ENCODE data around the gene MYH16.
"Not testable (repeated sequence)": the region's sequence is repeated elsewhere in the genome, so short reads cannot be mapped to it uniquely, and the experiment has no call there.

MYH16 gene

DNA sequence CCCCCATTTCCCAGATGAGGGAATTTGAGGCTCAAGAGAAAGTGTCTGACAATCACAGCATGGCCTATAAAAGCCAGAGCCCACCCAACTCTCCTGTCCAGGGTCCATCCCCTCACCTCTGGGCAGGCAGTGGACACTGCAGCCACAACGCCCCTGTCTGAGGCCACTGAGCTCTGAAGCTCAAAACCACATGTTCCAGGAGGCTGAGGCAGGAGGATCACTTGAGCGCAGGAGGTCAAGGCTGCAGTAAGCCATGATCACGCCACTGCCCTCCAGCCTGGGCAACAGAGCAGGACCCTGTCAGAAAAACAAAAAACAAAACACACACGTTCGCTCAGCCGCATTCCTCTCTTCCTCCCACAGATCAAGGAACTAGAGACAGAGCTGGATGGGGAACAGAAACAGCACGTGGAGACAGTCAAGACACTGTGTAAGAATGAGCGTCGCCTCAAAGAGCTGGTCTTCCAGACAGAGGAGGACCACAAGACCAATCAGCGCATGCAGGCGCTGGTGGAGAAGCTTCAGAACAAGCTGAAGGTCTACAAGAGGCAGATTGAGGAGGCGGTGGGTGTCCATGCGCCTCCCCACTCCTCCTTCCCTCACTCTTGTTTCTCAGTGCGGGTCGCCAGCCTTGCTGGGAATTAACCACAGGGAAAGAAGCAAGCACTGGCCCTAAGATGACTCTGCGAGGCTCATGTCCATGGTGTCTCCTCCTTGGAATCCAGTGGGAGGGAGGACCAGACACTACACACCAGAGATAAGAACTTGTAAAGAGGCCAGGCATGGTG lies 33.0 kb downstream of the MYH16 start:
- DNase-seq (ENCODE audit: low read depth): no peak

DNA sequence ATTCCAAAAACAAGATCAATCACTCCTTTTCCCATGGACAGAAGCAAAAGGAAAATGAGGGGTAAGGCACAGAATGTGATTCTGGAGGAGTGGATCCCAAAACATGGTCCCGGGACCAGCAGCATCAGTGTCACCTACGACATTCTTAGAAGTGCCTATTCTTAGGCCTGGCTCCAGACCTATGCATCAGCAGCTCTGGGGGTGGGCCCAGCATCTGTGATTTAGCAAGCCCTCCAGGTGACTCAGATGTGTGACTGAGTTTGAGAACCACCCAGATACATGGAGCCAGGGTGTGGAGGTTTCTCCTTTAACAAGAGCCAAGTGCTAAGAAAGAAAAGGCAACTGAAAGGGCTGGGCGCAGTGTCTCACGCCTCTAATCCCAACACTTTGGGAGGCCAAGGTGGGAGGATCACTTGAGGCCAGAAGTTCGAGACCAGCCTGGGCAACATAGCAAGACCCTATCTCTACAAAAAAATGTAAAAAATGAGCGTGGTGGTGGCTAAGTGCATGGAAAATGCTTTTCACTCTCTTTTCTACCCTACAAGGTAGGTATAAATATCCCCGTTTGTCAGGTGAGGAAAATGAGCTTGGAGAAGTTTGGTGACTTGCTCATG lies 35.9 kb downstream of the MYH16 start:
- DNase-seq (ENCODE audit: low read depth): peak; percentile 40

DNA sequence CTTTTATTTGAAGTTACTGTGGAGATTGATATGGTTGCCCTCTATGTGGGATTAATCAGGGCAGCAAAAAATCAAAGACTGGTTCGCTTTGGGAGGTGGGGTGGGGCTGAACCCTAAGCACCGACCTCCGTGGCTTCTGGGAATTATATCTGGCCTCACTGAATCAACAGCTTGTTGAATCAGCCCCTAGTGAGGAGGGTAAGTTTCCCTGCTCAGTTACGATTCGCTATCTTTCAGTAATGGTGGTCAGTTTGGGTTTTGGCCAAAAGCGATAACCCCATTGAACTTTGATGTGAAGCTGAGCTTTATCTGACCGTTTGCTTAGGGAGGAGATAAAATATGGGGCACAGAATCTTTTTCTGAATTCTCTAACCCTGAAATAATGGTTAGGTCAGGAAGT lies 36.5 kb downstream of the MYH16 start:
- no peak for DNase-seq (ENCODE audit: low read depth)

DNA sequence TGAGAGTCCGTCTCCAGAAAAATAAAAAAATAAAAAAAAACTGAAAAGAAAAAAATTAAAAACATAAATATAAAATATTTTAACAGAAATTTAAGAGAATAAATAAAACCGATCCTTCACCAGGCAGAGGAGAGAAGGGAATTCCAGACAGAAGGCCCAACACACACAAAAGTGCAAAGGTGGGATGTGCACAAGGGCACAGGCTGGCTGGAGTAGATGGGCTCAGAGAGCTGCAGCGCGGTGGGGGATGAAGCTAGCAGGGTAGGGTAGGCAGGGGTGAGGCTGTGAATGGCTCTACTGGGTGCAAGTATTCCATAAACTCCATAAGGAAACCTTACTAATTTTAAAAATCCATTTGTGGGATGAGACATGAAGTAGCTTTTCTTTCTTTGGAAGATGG lies 37.4 kb downstream of the MYH16 start:
- DNase-seq (ENCODE audit: low read depth): no peak

DNA sequence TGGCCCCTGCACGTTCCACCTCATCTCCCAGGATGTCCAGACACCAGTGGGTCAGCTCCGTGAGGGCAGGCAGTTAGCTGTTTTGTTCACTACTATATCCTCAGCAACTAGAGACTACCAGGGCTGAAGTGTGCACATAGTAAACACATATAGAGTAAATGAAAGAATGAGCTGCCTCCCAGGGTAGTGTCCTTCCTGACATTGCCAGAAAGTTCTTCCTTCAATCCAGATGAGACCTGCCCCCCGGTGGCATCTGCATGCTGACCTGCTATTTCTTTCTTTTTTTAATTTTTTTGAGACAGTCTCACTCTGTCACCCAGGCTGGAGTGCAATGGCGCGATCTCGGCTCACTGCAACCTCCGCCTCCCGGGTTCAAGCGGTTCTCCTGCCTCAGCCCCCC lies 39.1 kb downstream of the MYH16 start:
- no peak for DNase-seq (ENCODE audit: low read depth)

DNA sequence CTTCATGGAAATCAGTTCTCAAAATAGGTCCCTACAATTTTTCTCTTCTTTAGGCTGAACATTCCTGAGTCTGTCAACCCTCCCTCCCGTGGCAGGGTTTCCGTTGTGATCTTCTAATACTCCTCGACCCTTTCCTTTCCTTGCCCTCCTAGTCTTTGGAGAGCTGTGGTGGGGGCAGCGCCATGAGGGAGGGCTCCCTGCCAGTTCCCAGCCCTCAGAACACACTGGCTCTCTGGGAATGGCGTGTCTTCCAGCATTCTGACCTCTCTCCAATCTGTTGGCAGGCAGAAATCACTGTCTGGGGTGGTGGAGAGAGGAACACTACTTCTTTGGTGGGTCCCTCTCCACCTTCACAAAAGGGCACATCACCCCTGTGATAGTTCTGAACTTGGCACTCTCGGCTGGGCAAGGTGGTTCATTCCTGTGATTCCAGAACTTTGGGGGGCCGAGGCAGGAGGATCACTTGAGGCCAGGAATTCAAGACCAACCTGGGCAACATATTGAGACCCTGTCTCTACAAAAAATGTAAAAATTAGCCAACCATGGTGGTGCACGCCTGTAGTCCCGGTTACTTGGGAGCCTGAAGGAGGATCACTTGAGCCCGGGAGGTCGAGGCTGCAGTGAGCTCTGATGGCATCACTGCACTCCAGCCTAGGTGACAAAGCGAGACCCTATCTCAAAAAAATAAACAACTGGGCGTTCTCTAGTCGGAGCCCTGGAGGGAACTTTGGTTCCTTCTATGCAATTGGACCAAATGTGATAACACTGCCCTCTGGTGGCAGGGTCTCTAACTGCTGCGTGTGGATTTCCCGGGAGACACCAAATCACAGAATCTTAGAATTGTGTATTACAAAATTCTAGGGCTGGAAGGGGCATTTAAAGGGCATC lies 39.9 kb downstream of the MYH16 start:
- peak; percentile 34 for DNase-seq (ENCODE audit: low read depth)

DNA sequence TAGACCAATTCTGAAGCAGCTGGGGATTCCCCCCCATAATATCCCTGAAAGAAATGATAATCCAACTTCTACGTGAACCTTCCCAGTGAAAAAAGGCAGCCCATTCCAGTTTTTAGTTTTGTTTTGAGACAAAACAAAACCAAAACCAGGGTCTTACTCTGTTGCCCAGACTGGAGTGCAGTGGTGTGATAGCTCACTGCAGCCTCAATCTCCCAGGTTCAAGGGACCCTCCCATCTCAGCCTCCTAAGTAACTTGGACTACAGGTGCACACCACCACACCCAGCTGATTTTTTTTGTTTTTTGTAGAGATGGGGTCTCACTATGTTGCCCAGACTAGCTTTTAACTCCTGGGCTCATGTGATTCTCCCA lies 40.5 kb downstream of the MYH16 start:
- DNase-seq (ENCODE audit: low read depth): no peak

DNA sequence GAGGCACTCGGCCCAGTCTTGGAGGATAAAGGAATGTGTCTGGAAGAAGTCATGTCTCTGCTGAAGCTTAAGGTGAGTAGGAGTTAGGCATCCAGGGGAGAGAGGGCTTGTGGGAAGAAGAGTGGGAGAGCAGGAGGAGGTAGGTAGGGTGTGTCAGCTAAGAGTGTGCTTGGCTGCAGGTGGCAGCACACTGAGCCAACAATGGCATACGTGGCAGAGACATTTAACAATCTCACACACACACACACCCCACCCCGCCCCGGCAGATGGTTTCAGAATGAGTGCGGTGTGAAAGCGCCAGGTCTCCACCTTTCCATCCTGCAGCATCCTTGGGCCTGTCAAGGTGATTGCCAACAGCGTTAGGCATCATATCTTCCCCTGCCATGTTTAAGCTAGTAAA lies 41.9 kb downstream of the MYH16 start:
- no peak for DNase-seq (ENCODE audit: low read depth)

DNA sequence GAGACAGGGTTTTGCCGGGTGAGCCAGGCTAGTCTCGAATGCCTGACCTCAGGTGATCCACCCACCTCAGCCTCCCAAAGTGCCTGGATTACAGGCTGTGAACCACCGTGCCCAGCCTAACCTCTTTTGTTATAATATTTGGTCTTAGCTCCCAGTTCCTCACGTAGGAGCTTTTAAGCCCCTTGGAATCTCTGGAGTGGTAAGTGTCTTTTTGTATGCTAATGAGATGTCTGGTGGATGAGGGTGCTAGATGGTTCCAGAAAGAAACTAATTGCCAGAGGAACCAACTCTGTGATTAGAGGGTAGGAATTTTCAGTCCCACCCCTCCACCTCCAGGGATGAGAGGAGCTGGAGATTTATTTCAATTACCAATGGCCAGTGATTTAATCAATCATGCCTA lies 47.7 kb downstream of the MYH16 start:
- no peak for DNase-seq (ENCODE audit: low read depth)

DNA sequence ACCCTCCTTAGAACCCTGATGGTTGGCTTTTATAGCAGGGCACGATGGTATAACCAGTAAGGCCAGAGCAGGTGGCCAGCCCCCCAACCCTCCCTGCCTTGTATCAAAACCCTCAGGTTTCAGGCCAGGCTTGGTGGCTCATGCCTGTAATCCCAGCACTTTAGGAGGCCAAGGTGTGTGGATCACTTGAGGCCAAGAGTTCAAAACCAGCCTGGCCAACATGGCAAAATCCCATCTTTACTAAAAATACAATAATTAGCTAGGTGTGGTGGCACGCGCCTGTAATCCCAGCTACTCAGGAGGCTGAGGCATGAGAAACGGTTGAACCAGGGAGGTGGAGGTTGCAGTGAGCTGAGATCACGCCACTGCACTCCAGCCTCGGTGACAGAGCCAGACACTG lies 50.0 kb downstream of the MYH16 start:
- DNase-seq (ENCODE audit: low read depth): not testable (repeated sequence)

DNA sequence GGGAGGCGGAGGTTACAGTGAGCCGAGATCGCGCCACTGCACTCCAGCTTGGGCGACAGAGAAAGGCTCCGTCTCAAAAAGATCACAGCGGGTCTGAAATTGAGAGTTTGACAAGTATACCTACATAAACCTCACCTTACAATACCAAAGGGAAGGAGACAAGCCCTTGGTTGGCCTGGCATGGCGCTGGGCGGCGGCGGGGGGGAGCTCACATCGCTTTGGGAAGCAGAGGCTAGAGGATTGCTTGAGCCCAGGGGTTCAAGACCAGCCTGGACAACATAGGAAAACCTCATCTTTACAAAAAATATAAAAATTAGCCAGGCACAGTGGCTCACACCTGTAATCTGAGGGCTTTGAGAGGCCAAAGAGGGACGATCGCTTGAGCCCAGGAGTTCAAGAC lies 51.9 kb downstream of the MYH16 start:
- no peak for DNase-seq (ENCODE audit: low read depth)

DNA sequence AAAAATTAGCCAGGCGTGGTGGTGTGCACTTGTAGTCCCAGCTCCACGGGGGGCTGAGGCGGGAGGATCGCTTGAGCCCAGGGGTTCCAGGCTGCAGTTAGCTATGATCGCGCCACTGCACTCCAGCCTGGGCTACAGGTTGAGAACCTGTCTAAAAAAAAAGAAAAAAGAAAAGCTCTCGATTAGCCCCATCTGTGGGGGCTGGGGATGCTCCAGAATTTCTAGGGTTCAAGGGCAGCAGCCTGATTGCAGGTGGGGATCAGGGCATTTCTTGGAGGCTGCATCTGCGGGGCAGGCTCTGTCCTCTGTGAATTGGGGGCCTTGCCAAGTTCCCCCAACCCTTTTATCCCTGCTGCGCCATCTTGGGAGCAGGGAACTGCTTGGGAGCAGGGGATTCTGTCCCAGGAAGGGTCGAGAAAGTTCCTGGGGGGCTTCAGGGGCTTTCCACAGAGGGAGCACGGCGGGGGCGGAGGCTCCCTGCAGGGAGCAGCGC lies 52.4 kb downstream of the MYH16 start:
- no peak for DNase-seq (ENCODE audit: low read depth)

DNA sequence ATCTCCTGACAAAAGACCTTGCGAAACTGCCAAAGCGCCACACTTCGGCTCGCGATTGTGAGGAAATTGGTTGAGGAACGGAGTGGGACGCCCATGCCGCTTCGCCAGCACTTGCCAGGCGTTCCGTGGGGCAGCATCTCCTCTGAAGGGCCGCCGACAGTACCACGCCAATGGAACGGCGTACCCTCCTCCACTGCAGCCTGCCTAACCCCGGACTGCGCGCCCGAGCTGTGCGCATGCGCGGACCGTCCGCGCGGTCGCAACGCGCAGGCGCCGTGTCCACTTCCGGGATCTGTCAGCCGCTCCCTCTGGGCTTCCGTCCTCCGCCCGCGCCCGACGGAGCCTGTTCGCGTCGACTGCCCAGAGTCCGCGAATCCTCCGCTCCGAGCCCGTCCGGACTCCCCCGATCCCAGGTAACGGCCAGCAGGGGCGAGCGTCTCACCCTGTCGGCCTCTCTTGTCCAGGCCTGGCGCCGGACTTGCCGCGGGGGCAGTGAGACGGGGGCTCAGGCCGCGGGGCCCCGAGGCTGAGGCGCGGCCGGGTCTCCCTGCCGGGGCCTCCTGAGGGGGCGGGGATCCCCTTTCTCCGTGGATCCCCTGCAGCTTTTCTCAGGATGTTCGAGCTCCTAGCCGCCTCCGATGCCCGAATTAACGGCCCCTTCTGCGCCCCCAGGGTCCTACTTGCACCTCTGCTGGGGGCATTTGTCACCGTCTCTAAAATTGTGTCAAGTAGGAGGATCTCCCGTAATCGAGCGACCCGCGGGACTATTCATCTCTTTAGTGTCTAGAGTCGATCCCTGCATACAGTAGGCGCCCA lies 53.2 kb downstream of the MYH16 start, which contains the start of gene ARPC1A:
Gene ARPC1A (plus strand): TSS at position 307 of the 816 bp plus-strand sequence. CDS start 7,456 bp downstream, outside the sequence.
- DNase-seq (ENCODE audit: low read depth): peak; percentile 90

DNA sequence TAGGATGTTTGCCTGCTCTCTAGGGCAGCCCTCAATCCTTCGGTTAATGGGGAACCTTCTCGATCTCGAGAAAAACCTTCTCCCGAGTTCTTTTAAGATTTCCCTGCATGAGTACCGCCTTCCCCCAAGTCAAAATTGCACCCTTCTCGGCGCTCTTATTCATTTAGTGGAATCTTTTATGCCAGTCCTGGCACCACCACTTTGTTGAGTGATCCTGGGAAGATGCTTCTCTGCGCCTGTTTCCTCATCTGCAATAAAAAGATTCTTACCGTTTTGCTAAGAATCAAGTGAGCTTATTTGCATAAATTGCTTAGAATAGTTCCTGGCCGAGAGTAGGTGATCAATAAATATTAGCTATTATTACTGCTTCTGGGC lies 53.8 kb downstream of the MYH16 start:
- DNase-seq (ENCODE audit: low read depth): no peak

DNA sequence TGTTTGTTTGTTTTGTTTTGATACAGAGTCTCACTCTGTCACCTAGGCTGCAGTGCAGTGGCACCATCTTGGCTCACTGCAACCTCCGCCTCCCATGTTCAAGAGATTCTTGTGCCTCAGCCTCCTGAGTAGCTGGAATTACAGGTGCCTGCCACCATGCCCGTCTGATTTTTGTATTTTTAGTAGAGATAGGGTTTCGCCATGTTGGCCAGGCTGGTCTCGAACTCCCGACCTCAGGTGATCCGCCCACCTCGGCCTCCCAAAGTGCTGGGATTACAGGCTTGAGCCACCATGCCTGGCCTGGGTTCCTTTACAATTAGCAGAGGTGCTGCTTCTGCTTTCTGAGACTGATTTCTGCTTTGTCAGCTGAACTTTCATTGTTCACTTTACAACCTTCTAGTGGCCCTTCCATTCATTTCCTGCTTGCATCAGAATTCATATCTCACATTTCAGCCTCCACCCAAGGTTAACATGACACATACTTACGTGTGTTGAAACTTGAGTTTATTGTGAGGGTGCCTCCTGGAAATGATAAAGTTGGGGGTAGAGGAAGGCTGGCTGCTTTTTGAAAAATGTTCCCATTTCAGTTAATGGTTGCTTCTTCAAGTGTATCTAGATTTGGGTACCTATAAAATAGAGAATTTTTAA lies 57.8 kb downstream of the MYH16 start:
- DNase-seq (ENCODE audit: low read depth): peak; percentile 89

DNA sequence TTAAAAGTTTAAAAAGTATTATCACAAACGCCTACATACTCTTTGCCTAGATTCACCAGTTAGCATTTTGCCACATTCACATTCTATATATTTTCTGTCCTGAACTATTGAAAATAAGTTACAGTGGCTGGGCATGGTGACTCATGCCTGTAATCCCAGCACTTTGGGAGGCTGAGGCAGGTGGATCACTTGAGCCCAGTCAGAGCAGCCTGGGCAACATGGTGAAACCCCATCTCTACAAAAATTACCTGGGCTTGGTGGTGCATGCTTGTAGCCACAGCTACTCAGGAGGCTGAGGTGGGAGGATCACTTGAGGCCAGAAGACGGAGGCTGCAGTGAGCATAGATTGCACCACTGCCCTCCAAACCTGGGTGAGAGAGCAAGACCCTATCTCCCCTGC lies 58.4 kb downstream of the MYH16 start:
- no peak for DNase-seq (ENCODE audit: low read depth)

DNA sequence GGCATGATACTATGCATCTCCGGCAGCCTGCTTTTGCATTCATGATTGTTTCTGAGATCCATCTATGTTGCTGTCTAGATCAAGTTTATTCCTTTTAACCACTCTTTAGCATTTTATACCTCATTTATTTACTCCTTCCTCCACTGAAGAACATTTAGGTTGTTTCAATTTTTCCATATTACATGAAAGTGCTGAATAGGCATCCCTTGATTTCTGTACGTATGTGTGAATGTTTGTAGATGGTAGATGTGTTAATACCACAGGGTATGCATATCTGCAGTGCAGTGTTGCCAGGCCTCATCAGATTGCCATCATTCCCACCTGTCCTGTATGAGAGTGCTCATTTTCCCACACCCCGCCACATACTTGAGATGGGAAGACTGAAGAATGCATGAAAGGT lies 67.0 kb downstream of the MYH16 start:
- no peak for DNase-seq (ENCODE audit: low read depth)

DNA sequence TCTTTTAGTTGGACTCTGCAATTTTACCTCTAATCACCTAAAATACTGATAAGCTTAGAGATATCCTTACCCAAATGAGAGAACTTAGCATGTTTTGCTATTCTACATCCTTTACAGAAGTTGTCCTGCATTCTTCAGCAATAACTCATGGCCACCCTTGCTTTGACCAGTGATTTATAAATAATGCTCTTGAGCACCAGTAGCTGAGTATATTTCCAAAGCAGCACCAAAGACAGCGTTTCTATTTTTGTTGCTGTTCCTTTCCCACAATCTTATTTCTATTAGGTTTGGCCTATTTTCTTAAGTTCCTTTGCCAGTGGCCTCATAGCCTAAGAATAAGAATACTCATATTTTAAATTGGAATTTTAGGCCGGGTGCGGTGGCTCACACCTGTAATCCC lies 68.0 kb downstream of the MYH16 start:
- DNase-seq (ENCODE audit: low read depth): peak; percentile 42

DNA sequence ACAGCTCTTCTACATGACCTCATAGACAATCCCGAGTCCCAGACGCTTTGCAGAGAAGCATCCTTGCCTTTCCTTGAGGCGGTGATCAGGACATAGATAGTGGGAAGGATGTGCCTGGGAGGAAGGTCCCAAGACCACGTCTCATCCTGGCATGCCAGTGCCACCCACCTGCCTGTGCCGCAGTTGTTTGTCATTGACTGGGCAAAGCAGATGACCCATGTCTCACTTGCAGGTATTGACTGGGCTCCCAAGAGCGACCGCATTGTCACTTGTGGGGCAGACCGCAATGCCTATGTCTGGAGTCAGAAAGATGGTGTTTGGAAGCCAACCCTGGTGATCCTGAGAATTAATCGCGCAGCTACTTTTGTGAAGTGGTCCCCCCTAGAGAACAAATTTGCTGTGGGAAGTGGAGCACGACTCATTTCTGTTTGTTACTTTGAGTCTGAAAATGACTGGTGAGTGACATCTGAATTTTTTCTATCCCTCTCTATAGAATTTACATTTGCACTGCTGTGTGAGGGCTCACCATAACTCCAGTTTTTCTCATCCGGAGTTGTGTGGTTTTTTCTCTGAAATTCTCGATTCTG lies 71.5 kb downstream of the MYH16 start:
- no peak for DNase-seq (ENCODE audit: low read depth)

DNA sequence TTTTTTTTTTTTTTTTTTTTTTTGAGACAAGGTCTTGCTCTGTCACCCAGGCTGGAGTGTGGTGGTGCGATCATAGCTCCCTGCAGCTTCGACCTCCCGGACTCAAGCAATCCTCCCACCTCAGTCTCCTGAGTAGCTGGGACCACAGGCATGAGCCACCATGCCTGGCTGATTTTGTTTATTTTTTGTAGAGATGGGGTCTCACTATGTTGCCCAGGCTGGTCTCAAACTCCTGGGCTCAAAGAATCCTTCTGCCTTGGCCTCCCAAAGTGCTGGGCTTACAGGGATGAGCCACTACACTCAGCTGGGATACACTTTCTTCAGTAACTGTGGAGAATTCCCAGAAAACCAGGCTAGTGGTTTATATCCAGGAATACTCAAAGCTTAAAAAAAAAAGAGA lies 78.0 kb downstream of the MYH16 start:
- not testable (repeated sequence) for DNase-seq (ENCODE audit: low read depth)

DNA sequence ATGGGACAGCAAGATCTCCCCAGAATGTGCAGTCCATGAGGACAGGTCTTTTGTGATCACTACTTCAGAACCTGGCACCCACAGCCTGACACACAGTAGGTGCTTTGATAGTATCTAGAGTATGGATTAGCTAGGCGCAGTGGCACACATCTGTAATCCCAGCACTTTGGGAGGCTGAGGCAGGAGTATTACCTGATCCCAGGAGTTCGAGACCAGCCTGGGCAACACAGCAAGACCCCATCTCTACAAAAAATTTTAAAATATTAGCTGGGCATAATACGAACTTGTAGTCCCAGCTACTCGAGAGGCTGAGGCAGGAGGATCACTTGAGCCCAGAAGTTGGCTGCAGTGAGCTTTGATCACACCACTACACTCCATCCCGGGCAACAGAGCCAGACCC lies 79.6 kb downstream of the MYH16 start:
- DNase-seq (ENCODE audit: low read depth): no peak

Measured in amniotic epithelial cell (primary cell).